CD4-positive, alpha-beta T cell treated with Interleukin-10 for 1 hour (primary cell): Measurements from ENCODE around the gene VPS33A.
"Not testable (repeated sequence)": the region's sequence is repeated elsewhere in the genome, so short reads cannot be mapped to it uniquely, and the experiment has no call there.

ENCODE experiments used
- DNase-seq: peaks from one replicate; pipeline ENCODE4 v3.0.0-alpha.2; 2020

VPS33A gene

DNA sequence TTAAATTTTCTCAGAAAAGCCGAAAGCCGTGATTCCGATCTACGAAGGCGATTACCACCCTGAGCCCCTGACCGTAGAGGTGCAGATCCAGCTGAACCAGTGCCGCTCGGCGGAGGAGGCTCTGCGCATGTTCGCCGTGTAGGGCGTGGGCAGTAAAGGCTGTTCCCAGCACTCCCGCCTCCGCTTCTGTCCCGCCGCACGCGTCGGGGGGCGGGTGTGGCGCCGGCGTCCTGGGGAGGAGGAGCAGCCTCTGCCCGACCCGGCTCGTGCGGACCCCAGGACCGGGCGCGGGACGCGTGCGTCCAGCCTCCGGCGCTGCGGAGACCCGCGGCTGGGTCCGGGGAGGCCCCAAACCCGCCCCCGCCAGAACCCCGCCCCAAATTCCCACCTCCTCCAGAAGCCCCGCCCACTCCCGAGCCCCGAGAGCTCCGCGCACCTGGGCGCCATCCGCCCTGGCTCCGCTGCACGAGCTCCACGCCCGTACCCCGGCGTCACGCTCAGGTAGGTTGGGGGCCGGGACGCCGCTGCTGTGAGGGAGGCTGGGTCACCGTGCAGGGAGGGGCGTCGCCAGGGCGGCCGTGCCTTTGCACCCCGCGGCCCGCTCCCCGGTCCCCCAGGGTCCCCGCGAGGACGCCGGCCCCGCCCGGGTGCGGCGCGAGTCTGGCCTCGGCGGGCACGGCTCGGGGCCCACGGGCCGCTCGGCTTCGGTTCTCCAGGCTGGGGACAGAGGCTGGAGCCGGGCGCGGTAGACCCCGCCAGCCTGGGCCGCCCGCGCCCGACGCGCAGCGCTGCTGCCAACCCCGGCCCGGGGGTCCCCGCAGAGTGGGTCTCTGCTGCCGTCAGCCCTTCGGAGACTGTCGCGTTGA, 62.8 kb downstream of the VPS33A start, which contains the start of gene B3GNT4:
Gene B3GNT4 (plus strand): TSS at position 409 of the 866 bp plus-strand sequence. CDS start 910 bp downstream, outside the sequence.
- peak; percentile 77 for DNase-seq

DNA sequence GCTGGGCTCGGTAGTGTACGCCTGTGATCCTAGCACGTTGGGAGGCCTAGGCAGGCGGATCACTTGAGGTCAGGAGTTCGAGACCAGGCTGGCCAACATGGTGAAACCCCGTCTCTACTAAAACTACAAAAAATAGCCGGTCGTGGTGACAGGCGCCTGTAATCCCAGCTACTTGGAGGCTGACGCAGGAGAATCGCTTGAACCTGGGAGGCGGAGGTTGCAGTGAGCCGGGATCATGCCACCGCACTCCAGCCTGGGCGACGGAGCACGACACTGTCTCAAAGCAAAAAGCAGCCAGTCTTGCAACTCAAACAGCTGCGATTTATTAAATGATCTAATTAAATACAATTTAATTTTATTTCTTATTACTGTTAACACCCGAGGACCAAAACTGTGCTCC, 63.5 kb downstream of the VPS33A start:
- not testable (repeated sequence) for DNase-seq

GRCh38 chr12:122202017-122202416, 64.3 kb downstream of the VPS33A start:
- DNase-seq = no peak

GRCh38 chr12:122201381-122201780, 64.9 kb downstream of the VPS33A start:
- DNase-seq = no peak

GRCh38 chr12:122200541-122201175, 65.6 kb downstream of the VPS33A start:
- no peak for DNase-seq

- DNase-seq = no peak
These were observed 66.6 kb downstream of the VPS33A start for GRCh38 chr12:122199484-122200355.

DNA sequence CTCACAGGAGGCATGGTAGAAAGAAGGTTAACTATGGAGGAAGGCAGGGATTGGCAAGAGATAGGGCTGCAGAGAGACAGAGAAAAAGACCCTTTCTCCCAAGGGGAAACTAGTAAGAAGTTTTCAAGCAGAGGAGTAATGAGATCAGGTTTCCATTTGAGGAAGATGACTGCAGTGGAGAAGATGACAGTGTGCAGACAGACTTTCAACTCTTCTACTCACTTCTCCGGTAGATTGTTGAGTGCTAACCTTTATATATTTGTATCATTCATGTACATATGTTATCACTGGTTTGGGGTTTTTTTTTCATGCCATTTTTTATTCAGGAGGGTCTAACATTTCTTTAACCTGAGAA, 68.7 kb downstream of the VPS33A start:
- DNase-seq = no peak

DNA sequence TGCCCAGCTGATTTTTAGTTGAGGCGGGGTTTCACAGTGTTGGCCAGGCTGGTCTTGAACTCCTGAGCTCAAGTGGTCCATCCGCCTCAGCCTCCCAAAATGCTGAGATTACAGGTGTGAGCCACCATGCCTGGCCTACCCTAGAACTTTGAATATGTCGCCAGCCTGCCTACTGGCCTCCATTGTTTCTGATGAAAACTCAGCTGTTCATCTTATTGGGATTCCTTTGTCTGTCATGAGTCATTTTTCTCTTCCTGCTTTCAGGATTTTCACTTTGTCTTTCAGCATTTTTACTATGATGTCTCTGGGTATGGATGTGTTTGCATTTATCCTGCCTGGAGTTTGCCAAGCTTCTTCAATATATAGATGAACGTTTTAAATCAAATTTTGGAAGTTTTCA, 70.9 kb downstream of the VPS33A start:
- DNase-seq = no peak

- DNase-seq = no peak
These were observed 71.5 kb downstream of the VPS33A start for GRCh38 chr12:122194804-122195203.

DNA sequence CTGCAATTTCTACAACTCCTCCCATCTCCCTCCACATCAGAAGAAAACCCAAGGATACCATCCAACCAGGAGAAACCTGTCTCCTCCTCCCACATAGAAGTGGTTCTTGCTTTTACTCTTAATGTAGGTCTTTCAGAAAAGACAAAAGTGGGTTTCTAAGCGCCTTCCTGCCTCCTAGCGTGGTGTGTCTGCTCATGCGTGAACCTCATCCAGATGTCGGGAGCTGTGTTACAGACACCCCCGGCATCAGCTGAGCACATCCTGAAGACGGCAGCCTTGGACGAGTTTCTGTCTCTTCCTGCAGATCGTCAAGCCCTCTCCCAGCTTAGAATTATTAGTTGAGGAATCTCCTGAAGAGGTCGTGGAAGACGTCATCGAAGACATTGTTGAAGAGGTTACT, 73.9 kb downstream of the VPS33A start:
- no peak for DNase-seq

GRCh38 chr12:122190842-122191668, 75.2 kb downstream of the VPS33A start:
- peak; percentile 74 for DNase-seq

- no peak for DNase-seq
These were observed 76.4 kb downstream of the VPS33A start for GRCh38 chr12:122189626-122190475.

- no peak for DNase-seq
These were observed 78.8 kb downstream of the VPS33A start for GRCh38 chr12:122187466-122187865.

GRCh38 chr12:122185494-122186082, 80.7 kb downstream of the VPS33A start:
- DNase-seq = no peak

- DNase-seq = no peak
These were observed 81.2 kb downstream of the VPS33A start for GRCh38 chr12:122185079-122185478.

- DNase-seq = no peak
These were observed 81.8 kb downstream of the VPS33A start for GRCh38 chr12:122184517-122184916.

- DNase-seq = no peak
These were observed 82.7 kb downstream of the VPS33A start for GRCh38 chr12:122183588-122183940.

- DNase-seq = peak; percentile 35
These were observed 83.3 kb downstream of the VPS33A start, which contains the start of gene LRRC43 for GRCh38 chr12:122182887-122183587. Gene LRRC43 (plus strand): TSS chr12:122183123. CDS start chr12:122183145, 22 bp downstream.
